ENCODE measurements around the gene BCAN.

DNA sequence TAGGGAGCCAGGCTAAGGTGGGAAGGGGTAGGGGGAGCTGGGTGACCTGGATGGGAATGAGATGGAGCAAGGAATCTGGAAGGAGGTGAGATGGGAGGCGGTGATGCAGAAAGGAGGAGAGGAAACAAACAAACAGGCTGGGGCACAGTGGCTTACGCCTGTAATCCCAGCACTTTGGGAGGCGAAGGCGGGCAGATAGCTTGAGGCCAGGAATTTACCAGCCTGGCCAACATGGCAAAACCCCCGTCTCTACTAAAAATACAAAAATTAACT, 52.7 kb downstream of the BCAN start:
- TF ChIP-seq, protein P1, sequence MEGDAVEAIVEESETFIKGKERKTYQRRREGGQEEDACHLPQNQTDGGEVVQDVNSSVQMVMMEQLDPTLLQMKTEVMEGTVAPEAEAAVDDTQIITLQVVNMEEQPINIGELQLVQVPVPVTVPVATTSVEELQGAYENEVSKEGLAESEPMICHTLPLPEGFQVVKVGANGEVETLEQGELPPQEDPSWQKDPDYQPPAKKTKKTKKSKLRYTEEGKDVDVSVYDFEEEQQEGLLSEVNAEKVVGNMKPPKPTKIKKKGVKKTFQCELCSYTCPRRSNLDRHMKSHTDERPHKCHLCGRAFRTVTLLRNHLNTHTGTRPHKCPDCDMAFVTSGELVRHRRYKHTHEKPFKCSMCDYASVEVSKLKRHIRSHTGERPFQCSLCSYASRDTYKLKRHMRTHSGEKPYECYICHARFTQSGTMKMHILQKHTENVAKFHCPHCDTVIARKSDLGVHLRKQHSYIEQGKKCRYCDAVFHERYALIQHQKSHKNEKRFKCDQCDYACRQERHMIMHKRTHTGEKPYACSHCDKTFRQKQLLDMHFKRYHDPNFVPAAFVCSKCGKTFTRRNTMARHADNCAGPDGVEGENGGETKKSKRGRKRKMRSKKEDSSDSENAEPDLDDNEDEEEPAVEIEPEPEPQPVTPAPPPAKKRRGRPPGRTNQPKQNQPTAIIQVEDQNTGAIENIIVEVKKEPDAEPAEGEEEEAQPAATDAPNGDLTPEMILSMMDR (IDR thresholded peaks at IDR 0.05) = no peak
- TF ChIP-seq POLR2A (IDR thresholded peaks at IDR 0.05; ENCODE audit: low read depth) = no peak
